NCI-H1930 (cell line): ENCODE data around the gene TRAPPC8.
"Not testable (repeated sequence)": the region's sequence is repeated elsewhere in the genome, so short reads cannot be mapped to it uniquely, and the experiment has no call there.

Source experiments
- DNase-seq, 2 experiments: peaks; one replicate each; lab custom pipeline; 2025; lab: John Stamatoyannopoulos, UW

TRAPPC8 gene

GRCh38 chr18:31942291-31942998, 483 bp downstream of the TRAPPC8 start:
- no peak for DNase-seq

- no peak for DNase-seq
Observed at GRCh38 chr18:31941010-31941809, 1.7 kb downstream of the TRAPPC8 start.

DNA sequence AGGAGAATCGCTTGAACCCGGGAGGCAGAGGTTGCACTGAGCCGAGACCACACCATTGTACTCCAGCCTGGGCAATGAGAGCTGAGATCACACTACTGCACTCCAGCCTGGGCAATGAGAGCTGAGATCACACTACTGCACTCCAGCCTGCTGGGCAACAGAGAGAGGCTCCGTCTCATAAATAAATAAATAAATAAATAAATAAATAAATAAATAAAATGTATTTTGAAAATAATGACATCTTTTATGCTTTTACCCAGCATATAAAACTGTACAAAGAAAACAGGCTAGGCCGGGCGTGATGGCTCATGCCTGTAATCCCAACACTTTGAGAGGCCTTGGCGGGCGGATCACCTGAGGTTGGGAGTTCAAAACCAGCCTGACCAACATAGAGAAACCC, 8.2 kb downstream of the TRAPPC8 start:
- DNase-seq = not testable (repeated sequence)

DNA sequence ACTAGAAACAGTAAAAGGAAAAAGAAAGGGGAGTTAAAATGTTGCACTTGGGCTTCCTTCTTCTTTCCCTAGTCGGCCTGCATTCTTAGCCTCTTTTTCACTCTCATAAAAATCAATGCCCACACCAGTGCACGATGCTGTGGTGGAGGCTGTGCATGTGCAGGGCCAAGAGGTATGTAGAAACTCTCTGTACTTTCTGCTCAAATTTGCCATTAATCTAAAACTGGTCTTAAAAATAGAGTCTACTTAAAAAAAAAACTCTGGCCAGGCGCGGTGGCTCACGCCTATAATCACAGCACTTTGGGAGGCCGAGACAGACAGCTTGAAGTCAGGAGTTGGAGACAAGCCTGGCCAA, 11.1 kb downstream of the TRAPPC8 start:
- no peak for DNase-seq

DNA sequence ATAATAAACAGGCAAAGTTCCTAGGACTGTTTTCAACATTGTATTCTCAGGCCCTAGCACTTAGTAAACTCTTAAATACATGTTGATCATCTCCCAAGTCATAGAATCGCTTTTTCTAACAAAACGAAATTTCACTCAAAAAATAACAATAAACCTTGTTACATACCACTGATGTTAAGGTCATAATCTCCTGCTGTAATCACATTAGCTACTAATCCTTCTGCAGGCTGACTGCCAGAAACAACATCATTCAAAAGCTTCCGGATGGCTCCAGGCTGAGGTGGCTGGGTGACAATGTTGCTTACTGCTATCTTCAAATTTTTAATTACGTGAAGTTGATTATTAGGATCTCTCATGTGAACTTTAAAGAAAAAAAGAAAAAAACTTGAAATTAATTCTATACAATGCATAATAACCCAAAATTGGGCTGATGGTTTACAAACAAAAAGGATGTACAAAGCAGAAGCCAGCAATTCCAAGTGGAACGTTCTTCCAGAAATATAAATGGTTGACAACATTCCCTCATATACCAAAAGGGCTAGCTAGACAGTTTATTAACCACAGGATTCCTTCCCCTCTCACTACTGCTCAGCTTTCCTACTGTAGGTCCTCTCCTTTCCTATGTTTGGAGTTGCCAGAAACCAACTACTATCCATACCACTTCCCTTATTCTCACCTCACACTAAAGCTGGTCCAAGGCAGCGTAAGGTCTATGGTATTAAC, 11.6 kb downstream of the TRAPPC8 start:
- DNase-seq = no peak

- DNase-seq = no peak
Observed at GRCh38 chr18:31929273-31929672, 13.7 kb downstream of the TRAPPC8 start.

DNA sequence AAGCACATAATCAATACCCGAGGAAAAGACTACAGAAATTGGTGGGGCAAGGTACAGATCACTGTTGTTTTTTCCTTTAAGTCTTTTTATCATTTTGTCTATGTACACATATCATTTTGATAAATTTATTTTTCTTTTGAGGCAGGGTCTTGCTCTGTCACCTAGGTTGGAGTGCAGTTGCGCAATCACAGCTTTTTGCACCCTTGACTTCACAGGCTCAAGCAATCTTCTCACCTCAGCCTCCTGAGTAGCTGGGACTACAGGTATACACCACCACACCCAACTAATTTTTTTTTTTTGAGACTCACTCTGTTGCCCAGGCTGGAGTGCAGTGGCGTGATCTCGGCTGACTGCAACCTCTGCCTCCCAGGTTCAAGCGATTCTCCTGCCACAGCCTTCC, 15.9 kb downstream of the TRAPPC8 start:
- not testable (repeated sequence) for DNase-seq

DNA sequence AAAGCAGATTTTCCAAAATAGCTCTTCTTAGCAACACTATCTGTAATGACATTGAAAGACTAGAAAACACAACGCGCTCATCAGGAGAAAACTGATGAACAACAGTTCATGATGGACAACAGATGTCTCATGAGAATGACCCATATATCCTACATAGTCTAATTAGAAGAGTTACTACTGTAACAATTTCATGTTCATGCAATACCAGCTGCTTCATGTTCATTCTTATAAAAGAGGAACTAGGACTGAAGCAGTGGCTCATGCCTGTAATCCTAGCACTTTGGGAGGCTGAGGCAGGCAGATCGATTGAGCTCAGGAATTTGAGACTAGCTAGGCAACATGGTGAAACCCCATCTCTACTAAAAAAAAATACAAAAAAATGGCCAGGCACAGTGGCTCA, 22.7 kb downstream of the TRAPPC8 start:
- no peak for DNase-seq

GRCh38 chr18:31919366-31919765, 23.6 kb downstream of the TRAPPC8 start:
- DNase-seq = not testable (repeated sequence)

DNA sequence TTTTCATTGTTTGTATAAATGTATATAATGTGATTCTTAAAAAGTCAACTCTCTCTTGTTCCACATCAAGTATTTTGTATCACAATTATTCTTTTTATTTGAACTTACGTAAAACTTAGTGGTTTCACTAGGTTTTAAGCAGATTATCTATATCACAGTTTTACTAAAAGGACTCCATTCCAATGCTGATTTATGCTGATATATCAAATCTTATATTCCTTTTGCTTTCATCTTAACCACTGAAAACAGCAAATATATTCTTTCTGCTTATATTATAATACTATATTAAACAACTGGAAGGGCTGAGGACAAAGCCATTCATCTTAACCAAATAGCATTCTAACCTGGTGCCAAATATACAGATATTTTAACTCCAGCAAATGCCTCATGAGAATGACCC, 24.2 kb downstream of the TRAPPC8 start:
- no peak for DNase-seq

DNA sequence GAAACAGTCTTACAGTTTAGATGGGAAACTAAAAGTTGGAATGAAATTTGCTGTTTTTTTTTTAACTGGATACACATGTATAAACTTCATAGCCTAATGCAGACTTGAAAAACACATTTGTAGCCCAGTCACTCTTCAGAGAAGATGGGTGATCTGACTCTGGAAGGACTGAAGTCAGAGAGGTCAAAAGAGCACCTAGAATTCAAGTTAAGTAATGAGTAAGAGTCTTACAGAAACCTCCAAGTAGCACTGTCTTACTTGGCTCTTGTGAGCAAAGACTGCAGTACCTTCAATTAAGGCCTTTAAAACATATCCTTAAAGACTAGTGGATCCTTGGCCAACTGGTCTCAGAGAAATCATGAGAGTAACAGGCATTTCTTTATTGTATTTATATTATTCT, 41.9 kb downstream of the TRAPPC8 start:
- no peak for DNase-seq

DNA sequence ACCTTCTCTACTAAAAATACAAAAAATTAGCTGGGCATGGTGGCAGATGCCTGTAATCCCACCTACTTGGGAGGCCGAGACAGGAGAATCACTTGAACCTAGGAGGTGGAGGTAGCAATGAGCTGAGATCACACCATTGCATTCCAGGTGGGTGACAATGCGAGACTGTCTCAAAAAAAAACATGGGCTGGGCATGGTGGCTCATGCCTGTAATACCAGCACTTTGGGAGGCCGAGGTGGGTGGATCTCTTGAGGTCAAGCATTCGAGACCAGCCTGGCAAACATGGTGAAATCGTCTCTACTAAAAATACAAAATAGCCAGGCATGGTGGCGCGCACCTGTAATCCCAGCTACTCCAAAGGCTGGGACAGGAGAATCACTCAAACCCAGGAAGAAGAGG, 43.2 kb downstream of the TRAPPC8 start:
- not testable (repeated sequence) for DNase-seq

- no peak for DNase-seq
Observed at GRCh38 chr18:31892936-31893335, 50.0 kb downstream of the TRAPPC8 start.

DNA sequence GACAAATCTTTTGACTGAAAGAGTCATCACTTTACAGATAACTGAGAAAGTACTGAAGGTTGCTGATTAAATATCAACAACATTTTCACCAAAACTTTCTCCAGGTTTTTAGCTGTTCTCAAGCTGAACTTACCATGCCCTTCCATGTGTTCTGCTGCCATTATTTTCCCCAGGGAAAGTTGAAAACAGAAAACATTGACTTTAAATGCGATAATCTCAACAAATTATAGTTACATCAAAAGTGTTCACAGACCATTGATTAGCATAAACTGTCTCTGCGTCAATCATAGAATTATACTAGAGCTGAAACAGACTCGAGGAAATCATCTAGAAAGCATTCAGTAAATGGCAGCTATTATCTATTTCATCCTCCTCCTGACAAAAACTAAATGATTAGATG, 51.4 kb downstream of the TRAPPC8 start:
- no peak for DNase-seq

DNA sequence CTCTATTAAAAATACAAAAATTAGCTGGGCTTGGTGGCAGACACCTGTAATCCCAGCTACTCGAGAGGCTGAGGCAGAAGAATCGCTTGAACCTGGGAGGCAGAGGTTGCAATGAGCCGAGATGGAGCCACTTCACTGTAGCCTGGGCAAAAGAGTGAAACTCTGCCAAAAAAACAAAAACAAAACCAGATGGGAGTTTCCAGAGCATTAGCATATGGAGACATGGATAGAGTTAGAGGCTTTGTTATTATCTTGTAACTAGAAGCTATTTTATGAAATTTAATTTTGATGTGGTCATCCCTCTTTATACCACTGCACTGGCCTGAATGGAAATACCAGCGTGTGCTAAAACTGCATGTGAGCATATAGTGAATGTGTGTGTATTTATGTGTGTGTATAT, 58.9 kb downstream of the TRAPPC8 start:
- DNase-seq = no peak

DNA sequence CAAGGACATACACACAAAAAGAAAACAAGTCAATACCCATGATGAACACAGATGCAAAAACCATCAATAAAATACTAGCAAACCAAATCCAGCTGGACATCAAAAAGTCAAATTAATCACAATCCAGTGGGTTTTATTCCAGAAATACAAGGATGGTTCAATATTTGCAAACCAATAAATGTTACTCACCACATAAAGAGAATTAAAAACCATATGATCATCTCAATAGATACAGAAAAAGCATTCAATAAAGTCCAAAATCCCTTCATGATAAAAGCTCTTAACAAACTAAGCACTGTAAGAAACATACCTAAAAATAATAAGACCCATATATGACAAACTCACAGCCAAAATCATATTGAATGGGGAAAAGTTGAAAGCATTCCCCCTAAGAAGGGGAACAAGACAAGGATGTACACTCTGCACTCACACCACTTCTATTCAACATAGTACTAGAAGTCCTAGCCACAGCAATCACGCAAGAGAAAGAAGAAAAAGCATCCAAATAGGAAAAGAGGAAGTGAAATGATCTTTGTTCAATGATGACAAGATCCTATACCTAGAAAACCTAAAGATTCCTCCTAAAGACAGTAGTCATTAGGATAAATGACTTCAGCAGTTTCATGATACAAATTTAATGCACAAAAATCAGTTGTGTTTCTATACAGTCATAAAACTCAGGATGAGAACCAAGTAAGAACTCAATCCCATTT, 62.6 kb downstream of the TRAPPC8 start:
- DNase-seq = no peak

- DNase-seq = no peak
Observed at GRCh38 chr18:31878358-31878757, 64.6 kb downstream of the TRAPPC8 start.

- DNase-seq = no peak
Observed at GRCh38 chr18:31877900-31878299, 65.0 kb downstream of the TRAPPC8 start.

DNA sequence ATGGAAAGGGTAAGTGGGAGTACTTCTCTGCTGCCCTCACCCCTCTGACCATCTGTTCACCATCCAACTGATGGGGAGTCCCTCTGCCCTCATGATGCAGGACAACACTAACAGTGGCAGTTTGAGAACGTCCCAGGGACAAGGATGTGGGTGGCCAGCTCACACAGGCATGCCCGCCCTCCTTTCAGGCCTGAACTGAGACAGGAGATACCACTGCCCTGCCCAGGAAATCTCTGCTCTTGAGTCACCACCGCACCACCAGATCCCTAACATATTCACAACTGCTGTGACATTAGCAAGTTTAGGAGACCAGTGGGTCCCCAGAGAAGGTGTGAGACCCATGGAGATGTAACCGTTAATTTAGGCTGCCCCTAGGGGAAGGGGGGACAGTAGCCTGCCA, 66.2 kb downstream of the TRAPPC8 start:
- no peak for DNase-seq

- no peak for DNase-seq
Observed at GRCh38 chr18:31875301-31875700, 67.6 kb downstream of the TRAPPC8 start.

GRCh38 chr18:31863103-31863502, 79.8 kb downstream of the TRAPPC8 start:
- DNase-seq = no peak

GRCh38 chr18:31860488-31860887, 82.4 kb downstream of the TRAPPC8 start:
- no peak for DNase-seq
